ENCODE results near the gene DTL.

Gene DTL

DNA sequence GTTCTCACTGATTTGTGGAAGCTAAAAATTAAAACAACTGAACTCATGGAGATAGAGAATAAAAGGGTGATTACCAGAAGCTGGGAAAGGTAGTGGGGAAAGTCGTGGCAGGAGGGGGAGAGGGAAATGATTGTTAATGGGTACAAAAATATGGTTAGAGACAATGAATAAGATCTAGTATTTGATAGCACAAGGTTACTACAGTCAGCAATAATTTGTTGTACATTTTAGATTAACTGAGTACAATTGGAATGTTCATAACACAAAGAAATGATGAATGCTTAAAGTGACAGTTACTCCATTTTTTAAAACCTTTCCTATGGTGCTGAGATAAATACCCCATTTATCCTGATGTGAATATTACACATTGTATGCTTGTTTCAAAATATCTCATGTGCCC is 102.3 kb downstream of the DTL start:
- DNase-seq = no peak

DNA sequence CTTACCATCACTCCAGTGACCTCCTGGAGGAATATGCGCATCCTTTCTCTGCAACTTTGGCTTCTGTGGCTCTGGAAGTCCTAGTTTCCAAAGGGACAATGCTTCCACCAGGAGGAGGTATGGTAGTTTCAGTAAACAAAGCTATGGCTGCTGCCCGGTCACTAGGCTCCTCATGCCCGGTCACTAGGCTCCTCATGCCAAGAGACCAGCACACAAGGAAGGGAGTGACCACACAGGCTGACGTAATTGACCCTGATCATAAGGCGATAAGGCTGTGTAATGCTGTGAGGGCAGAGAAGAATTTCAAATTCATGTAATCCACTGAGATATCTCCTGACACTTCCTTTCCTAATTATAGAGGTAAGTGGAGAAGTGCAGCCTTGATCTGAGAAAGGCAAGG is 102.9 kb downstream of the DTL start:
- no peak for DNase-seq

- no peak for DNase-seq
Measured at GRCh38 chr1:212139526-212140135, 104.1 kb downstream of the DTL start.

DNA sequence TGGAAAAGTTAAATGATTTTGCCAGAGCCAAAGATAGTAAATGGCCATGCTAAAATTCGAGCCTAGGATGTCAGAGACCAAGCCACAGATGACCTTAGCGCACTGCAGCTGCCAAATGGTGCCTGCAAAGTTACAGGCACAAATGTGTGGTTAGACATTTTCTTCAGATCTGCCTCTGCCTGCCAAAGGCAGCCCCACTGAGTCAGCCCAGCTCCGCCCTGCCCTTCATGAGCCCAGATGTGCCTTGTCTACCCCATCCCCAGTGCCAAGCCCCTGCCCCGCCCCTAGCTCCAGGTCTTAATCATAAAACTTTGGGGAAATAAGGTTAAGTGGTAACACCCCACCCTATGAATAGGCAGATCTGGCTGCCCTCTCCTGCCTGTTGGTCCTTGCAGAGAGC is 105.9 kb downstream of the DTL start:
- no peak for DNase-seq

DNA sequence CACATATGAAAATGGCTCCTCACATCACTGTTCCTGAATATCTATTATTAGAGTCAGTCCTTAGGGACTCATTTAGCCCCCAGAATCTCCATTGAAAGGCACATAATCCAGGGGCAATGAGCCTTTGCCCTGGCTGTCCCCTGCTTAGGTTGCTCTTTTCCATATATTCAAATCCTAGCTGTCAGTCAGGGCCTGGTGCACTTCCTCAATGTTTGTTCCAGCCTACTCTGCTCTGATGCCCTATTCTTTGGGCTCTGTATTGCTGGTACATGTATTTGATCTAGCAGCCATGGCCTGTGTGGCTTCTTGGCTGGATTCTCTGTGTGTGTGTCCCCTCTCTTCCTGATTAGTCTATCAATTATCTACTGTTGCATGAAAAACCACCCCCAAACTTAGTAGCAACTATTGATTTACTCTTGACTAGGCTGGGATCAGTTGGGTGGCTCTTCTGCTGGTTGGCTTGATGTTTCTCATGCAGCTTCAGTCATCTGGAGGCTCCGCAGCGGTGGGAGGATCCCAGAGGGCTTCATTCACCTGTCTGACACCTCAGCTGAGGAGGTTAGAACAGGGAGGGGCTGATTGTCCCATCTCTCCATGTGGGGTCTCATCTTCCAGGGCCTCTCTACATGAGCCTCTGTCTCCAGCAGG is 107.5 kb downstream of the DTL start:
- DNase-seq = no peak

GRCh38 chr1:212147581-212148033 is 112.1 kb downstream of the DTL start:
- no peak for DNase-seq

- DNase-seq = no peak
Measured at GRCh38 chr1:212149566-212149965, 114.0 kb downstream of the DTL start.

DNA sequence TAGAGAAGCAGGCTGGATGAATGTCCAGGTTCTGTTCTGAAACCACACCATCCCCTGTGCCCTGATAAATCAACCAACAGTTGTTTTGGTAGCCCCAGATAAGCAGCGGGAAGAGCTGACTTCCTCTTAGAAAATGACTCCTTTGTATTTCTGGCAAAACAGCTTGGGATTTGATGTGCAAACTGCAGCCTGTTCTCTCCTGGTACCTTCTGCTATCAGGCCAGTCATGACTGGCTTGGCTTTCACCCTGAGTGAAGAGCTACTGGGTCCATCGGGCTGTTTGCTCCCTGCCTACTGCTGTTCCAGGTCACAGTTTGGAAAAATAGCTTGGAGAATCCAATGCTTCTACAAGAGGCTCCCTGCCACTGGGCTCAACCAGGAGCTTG is 116.8 kb downstream of the DTL start:
- no peak for DNase-seq

GRCh38 chr1:212152869-212153268 is 117.3 kb downstream of the DTL start:
- no peak for DNase-seq

DNA sequence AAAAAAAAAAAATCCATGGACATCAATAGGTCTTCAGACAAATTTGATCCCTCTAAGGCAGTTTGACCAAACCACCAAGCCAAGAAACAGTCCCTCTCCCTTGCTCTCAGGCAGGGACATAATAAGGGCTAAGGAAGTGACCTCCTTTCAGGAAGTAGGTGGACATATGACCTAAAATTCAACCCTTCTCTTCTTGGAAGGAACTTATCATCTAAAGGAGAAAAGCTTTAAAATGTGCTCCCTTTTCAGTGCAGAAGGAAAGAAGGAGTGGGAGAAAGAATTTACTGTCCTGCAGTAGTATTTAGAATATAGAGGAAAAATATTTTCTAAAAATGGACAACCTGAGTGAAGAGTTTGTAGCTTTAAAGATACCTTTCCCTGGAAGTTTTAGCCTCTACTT is 118.1 kb downstream of the DTL start:
- no peak for DNase-seq
